ENCODE results near the gene CIRBP.

Gene CIRBP

GRCh38 chr19:1266129-1266915 is 2.8 kb upstream of the CIRBP start:
- peak in 49 of 58 donors; percentile 27 to 78 (median 62) for DNase-seq

- DNase-seq, result peak in 52 of 58 donors; percentile 21 to 83 (median 62)
Measured at GRCh38 chr19:1266916-1267476, 2.1 kb upstream of the CIRBP start.

- peak in 22 of 58 donors; percentile 16 to 58 (median 40) for DNase-seq
Measured at GRCh38 chr19:1267477-1268225, 1.5 kb upstream of the CIRBP start.

- peak in 9 of 58 donors; percentile 16 to 61 (median 45) for DNase-seq
Measured at GRCh38 chr19:1268226-1269064, 687 bp upstream of the CIRBP start.

- peak in 57 of 58 donors; percentile 32 to 92 (median 80) for DNase-seq
Measured at GRCh38 chr19:1269478-1270212, 513 bp downstream of the CIRBP start.

- DNase-seq, result no peak
Measured at GRCh38 chr19:1270213-1270853, 1.2 kb downstream of the CIRBP start.

GRCh38 chr19:1270854-1271527 is 1.9 kb downstream of the CIRBP start:
- DNase-seq, result no peak

- peak in 1 of 58 donors; percentile 20 for DNase-seq
Measured at GRCh38 chr19:1271528-1272422, 2.6 kb downstream of the CIRBP start.

GRCh38 chr19:1272423-1273262 is 3.5 kb downstream of the CIRBP start:
- peak in 8 of 58 donors; percentile 14 to 55 (median 22) for DNase-seq

- no peak for DNase-seq
Measured at GRCh38 chr19:1273263-1274041, 4.3 kb downstream of the CIRBP start.

- DNase-seq, result no peak
Measured at GRCh38 chr19:1274081-1274851, 5.1 kb downstream of the CIRBP start.

- DNase-seq, result peak in 2 of 58 donors; percentile 41 to 59
Measured at GRCh38 chr19:1274852-1275259, 5.7 kb downstream of the CIRBP start.

- DNase-seq, result peak; percentile 61 to 98 (median 94)
Measured at GRCh38 chr19:1275260-1275975, 6.3 kb downstream of the CIRBP start, which contains the start of gene FAM174C. TSS of gene FAM174C (plus strand) at chr19:1275530. CDS start at chr19:1275550, 20 bp downstream.

- peak in 6 of 58 donors; percentile 56 to 75 (median 67) for DNase-seq
Measured at GRCh38 chr19:1275976-1276627, 7.0 kb downstream of the CIRBP start.
